IMR-90 (cell line): ENCODE measurements around the gene POM121. TPM values are rescaled to one million over a fixed set of nuclear protein-coding genes. Genes with fewer than 3 reads are reported as not detected.
"Not testable (repeated sequence)": the region's sequence is repeated elsewhere in the genome, so short reads cannot be mapped to it uniquely, and the experiment has no call there.

Experiments used
- ATAC-seq: fragments of 200-7000 bp; cut with Tn5 transposase; 2 replicates; pipeline ENCODE4 v1.9.1; 2020; ENCODE audit warnings: low read depth, mild to moderate bottlenecking, moderate library complexity
- BruUV-seq: library from RNA; stranded (reverse); fragments of 400-500 nt; replicated peaks from 2 replicates; lab custom pipeline; 2021; lab: Mats Ljungman, UMichigan
- CTCF ChIA-PET: fragments of 300-600 bp; formaldehyde crosslinking; extraction: SDS; loops from one replicate; lab custom pipeline; 2021; ENCODE audit warnings: antibody characterized with exemption; lab: Yijun Ruan, JAX
- POLR2A ChIA-PET: fragments of 300-600 bp; sonication (Branson Sonifier 250); formaldehyde crosslinking; loops from one replicate; lab custom pipeline; 2022; ENCODE audit warnings: antibody characterized with exemption; ENCODE audit not compliant: unreplicated experiment; lab: Charles Lee
- DNase-seq: peaks from one replicate; pipeline ENCODE4 v3.0.0; 2013
- H2AFZ ChIP-seq: replicated peaks from 2 replicates; pipeline ENCODE3; 2013; ENCODE audit warnings: low read length, mild to moderate bottlenecking; ENCODE audit not compliant: poor library complexity
- H2AK5ac ChIP-seq: 2 replicates; pipeline ENCODE4 v1.6.1; 2013; ENCODE audit warnings: low read depth, low read length, inconsistent platforms
- H2AK9ac ChIP-seq: replicated peaks from 2 replicates; pipeline ENCODE3; 2013; ENCODE audit warnings: mild to moderate bottlenecking, low read depth, low read length, moderate library complexity; ENCODE audit not compliant: poor library complexity
- H2BK120ac ChIP-seq: 2 replicates; pipeline ENCODE4 v1.6.1; 2013; ENCODE audit warnings: low read depth, low read length, inconsistent platforms
- H2BK15ac ChIP-seq: 3 replicates; pipeline ENCODE4 v1.6.1; 2013; ENCODE audit warnings: low read depth, low read length, inconsistent platforms
- H2BK20ac ChIP-seq: 2 replicates; pipeline ENCODE4 v1.6.1; 2013; ENCODE audit warnings: low read depth, mild to moderate bottlenecking, inconsistent platforms, low read length, moderate library complexity
- H2BK5ac ChIP-seq: 2 replicates; pipeline ENCODE4 v1.6.1; 2013; ENCODE audit warnings: mild to moderate bottlenecking, low read depth, low read length, inconsistent platforms; ENCODE audit not compliant: poor library complexity, severe bottlenecking
- H3K14ac ChIP-seq: replicated peaks from 2 replicates; pipeline ENCODE4 v1.6.1; 2013; ENCODE audit warnings: low read depth, low read length, inconsistent platforms
- H3K18ac ChIP-seq: 2 replicates; pipeline ENCODE4 v1.6.1; 2013; ENCODE audit warnings: low read depth, low read length, control low read depth
- H3K23ac ChIP-seq: 2 replicates; pipeline ENCODE4 v1.6.1; 2013; ENCODE audit warnings: low read depth, low read length, inconsistent platforms
- H3K27ac ChIP-seq: 2 replicates; pipeline ENCODE4 v1.5.1; 2013; ENCODE audit warnings: mild to moderate bottlenecking, control low read depth, low read length; ENCODE audit not compliant: insufficient read depth
- H3K27me3 ChIP-seq: 2 replicates; pipeline ENCODE4 v1.6.1; 2013; ENCODE audit warnings: low read length; ENCODE audit not compliant: control insufficient read depth, insufficient read depth
- H3K36me3 ChIP-seq: 2 replicates; pipeline ENCODE4 v1.6.1; 2013; ENCODE audit warnings: low read length, mixed read lengths; ENCODE audit not compliant: control insufficient read depth, insufficient read depth
- H3K4ac ChIP-seq: 2 replicates; pipeline ENCODE4 v1.6.1; 2013; ENCODE audit warnings: low read depth, low read length, inconsistent platforms
- H3K4me1 ChIP-seq: 2 replicates; pipeline ENCODE4 v1.6.1; 2013; ENCODE audit warnings: low read length, mixed read lengths; ENCODE audit not compliant: control insufficient read depth, insufficient read depth
- H3K4me2 ChIP-seq: 2 replicates; pipeline ENCODE4 v1.6.1; 2013; ENCODE audit warnings: low read depth, mild to moderate bottlenecking, control low read depth, low read length, moderate library complexity
- H3K4me3 ChIP-seq: 2 replicates; pipeline ENCODE4 v1.5.1; 2013; ENCODE audit warnings: low read depth, mild to moderate bottlenecking, control low read depth, low read length, moderate library complexity; ENCODE audit not compliant: insufficient read depth
- H3K56ac ChIP-seq: 2 replicates; pipeline ENCODE4 v1.6.1; 2013; ENCODE audit warnings: low read length, inconsistent platforms; ENCODE audit not compliant: insufficient read depth; ENCODE audit errors: extremely low read depth
- H3K79me1 ChIP-seq, 2 experiments: 2 replicates each; pipeline ENCODE4 v1.6.1; 2013; ENCODE audit warnings: low read length in 2 of 2, inconsistent platforms in 1 of 2, low read depth in 1 of 2
- H3K9ac ChIP-seq: 2 replicates; pipeline ENCODE4 v1.6.1; 2013; ENCODE audit warnings: low read depth, low read length, control low read depth
- H3K9me1 ChIP-seq: 2 replicates; pipeline ENCODE4 v1.6.1; 2013; ENCODE audit warnings: low read length, inconsistent platforms; ENCODE audit not compliant: insufficient read depth
- H3K9me3 ChIP-seq: 2 replicates; pipeline ENCODE4 v1.6.1; 2013; ENCODE audit warnings: low read length; ENCODE audit not compliant: control insufficient read depth, insufficient read depth
- H4K20me1 ChIP-seq: 2 replicates; pipeline ENCODE4 v1.6.1; 2013; ENCODE audit warnings: low read length, inconsistent platforms; ENCODE audit not compliant: insufficient read depth
- H4K5ac ChIP-seq: 2 replicates; pipeline ENCODE4 v1.6.1; 2013; ENCODE audit warnings: mild to moderate bottlenecking, low read depth, low read length, control low read depth
- H4K8ac ChIP-seq, 2 experiments: 2 replicates each; pipeline ENCODE4 v1.6.1; 2013; ENCODE audit warnings: low read depth in 2 of 2, low read length in 2 of 2, control low read depth in 1 of 2, inconsistent platforms in 1 of 2
- H4K91ac ChIP-seq: 2 replicates; pipeline ENCODE4 v1.6.1; 2013; ENCODE audit warnings: low read depth, low read length, inconsistent platforms; ENCODE audit not compliant: insufficient read depth
- WGBS, 2 experiments: methylation state at CpG; one replicate each; pipeline versions ENCODE4 v1.1.5 to v1.1.7; 2013; ENCODE audit warnings: missing lambda C conversion rate in 2 of 2; ENCODE audit not compliant: insufficient read length in 1 of 2; ENCODE audit errors: extremely low coverage in 2 of 2; 5-methylcytosine and 5-hydroxymethylcytosine counted together
- dilution Hi-C: fragments of 300-500 bp; cut with HindIII; formaldehyde crosslinking; loops from one replicate; pipeline ENCODE4 v1.14.3; 2018; ENCODE audit warnings: low sequenced_read_pairs; ENCODE audit not compliant: unreplicated experiment
- in situ Hi-C: fragments of 300-500 bp; cut with MboI; formaldehyde crosslinking; loops from 3 replicates; pipeline ENCODE4 v1.14.3; 2019; ENCODE audit warnings: low sequenced_read_pairs, inconsistent platforms, mixed read lengths
- intact Hi-C: fragments of 100-400 bp; cut with micrococcal nuclease; formaldehyde crosslinking; loops from 2 replicates; pipeline ENCODE4 v1.10.0; 2022
- polyA plus RNA-seq, 3 experiments: library from polyadenylated mRNA; depleted of rRNA; stranded (reverse); fragments of >200 nt; gene quantifications; 2 replicates each; pipeline ENCODE4 v1.2.3, GENCODE V29; 2012; ENCODE audit warnings: low replicate concordance in 1 of 3
- total RNA-seq: library from RNA; depleted of rRNA; stranded (reverse); fragments of >200 nt; gene quantifications from 2 replicates; pipeline ENCODE4 v1.2.3, GENCODE V29; 2012

POM121 gene
- total and polyA plus RNA-seq, 2 of the 4 experiments (the other 2 are of a cell fraction) = 1.8 to 15.5 TPM

DNA sequence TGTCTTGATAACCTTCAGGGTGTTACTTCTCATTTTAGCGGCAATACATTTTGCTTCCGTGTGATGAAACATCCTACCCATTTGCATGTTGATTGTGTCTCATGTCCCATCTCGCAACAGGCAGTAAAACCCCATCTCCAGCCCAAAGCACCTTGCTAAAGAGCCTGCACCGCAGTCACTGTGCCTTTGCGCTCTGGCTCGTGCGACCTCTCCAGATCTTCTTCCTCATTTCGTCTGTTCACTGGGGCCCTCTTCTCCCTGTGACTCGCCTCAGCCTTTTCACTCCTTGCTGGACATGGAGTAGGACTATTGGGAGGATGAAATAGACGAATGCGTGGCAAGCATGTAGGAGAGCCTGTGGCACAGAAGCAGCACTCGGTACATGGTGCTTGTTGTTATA is 13.5 kb upstream of the POM121 start:
- in situ Hi-C loops, POLR2A ChIA-PET: not testable (repeated sequence)

DNA sequence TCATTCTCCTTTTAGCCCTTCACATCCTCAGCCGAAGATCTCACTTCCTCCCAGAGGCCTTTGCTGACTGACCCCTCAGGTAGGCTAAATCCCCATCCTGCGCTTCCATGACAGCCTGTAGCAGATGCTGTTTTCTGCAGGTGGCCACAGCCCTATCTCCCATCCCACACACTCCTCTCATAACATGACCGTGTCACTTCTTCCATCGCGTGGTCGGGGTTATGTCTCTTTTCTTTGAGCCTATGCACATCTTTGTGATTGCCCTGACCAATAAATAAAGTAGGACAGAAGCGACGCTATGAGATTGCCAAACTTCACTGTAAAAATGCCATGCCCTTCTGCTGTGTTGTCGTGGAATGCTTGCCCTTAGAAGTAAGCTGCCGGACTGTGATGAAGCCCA is 11.1 kb upstream of the POM121 start:
- H3K14ac ChIP-seq, CTCF ChIA-PET: not testable (repeated sequence)

More for the DNA sequence above, 13.5 kb upstream of the POM121 start:
- H3K4me2 ChIP-seq, H3K27me3 ChIP-seq, H3K4ac ChIP-seq, H4K5ac ChIP-seq, H2BK120ac ChIP-seq, BruUV-seq, H2AK5ac ChIP-seq, H3K9ac ChIP-seq, H2BK15ac ChIP-seq, intact Hi-C loops, H3K4me1 ChIP-seq, H3K14ac ChIP-seq, DNase-seq, ATAC-seq, H2BK5ac ChIP-seq, H4K8ac ChIP-seq, H3K23ac ChIP-seq, H3K56ac ChIP-seq, CTCF ChIA-PET, H2BK20ac ChIP-seq, H3K9me3 ChIP-seq, H2AK9ac ChIP-seq, H4K91ac ChIP-seq, dilution Hi-C loops, H3K4me3 ChIP-seq, H3K27ac ChIP-seq, H3K18ac ChIP-seq, H3K9me1 ChIP-seq, H2AFZ ChIP-seq: not testable (repeated sequence)
- Histone ChIP-seq H4K20me1 (peaks cover 14% of the 10 kb centered on the region), H3K36me3 (peaks cover 21% of the 10 kb centered on the region), H3K79me1 (peaks cover 4 to 23% of the 10 kb centered on the region in 2 experiments; a peak in 3 of 4 replicates)
- WGBS, 2 experiments = no CpG with 5 or more reads among the region's 12 CpGs

More for the DNA sequence above, 11.1 kb upstream of the POM121 start:
- H3K56ac ChIP-seq, intact Hi-C loops, H2AFZ ChIP-seq, H3K4me3 ChIP-seq, H3K4me1 ChIP-seq, H2BK20ac ChIP-seq, H2AK9ac ChIP-seq, H3K4me2 ChIP-seq, H3K4ac ChIP-seq, H3K9ac ChIP-seq, ATAC-seq, H4K91ac ChIP-seq, H4K8ac ChIP-seq, BruUV-seq, H3K9me1 ChIP-seq, H3K18ac ChIP-seq, dilution Hi-C loops, POLR2A ChIA-PET, H2BK5ac ChIP-seq, H3K9me3 ChIP-seq, H3K27me3 ChIP-seq, H3K23ac ChIP-seq, H4K5ac ChIP-seq, H2BK15ac ChIP-seq, H3K27ac ChIP-seq, H2AK5ac ChIP-seq, in situ Hi-C loops, H2BK120ac ChIP-seq, DNase-seq: not testable (repeated sequence)
- Histone ChIP-seq H3K36me3 (peaks cover 23% of the 10 kb centered on the region), H3K79me1 (peaks cover 4 to 28% of the 10 kb centered on the region in 2 experiments; a peak in 3 of 4 replicates), H4K20me1 (peaks cover 10% of the 10 kb centered on the region)
- 100% methylated on average over 2 of the region's 10 CpGs; no CpG with 5 or more reads in 1 of the 2 experiments for WGBS, 2 experiments
